GM12878 (cell line): Measurements from ENCODE around the gene TCF20. TPM values are rescaled to one million over a fixed set of nuclear protein-coding genes. Genes with fewer than 3 reads are reported as not detected.

Experiments
- ATAC-seq: fragments of 200-7000 bp; cut with Tn5 transposase; 3 replicates; pipeline ENCODE4 v1.9.1; 2020; ENCODE audit warnings: mild to moderate bottlenecking, moderate library complexity
- BruUV-seq: library from RNA; stranded (reverse); fragments of 400-500 nt; replicated peaks from 2 replicates; lab custom pipeline; 2021; lab: Mats Ljungman, UMichigan
- CTCF ChIA-PET: fragments of 300-600 bp; sonication (Branson Sonifier 250); formaldehyde crosslinking; extraction: SDS; loops from one replicate; lab custom pipeline; 2021; ENCODE audit warnings: inconsistent platforms; lab: Yijun Ruan, JAX
- POLR2A ChIA-PET: fragments of 350-600 bp; formaldehyde crosslinking; extraction: SDS; loops from one replicate; lab custom pipeline; 2021; ENCODE audit warnings: inconsistent platforms; lab: Charles Lee
- RAD21 ChIA-PET: fragments of 300-600 bp; sonication (Branson Sonifier 250); formaldehyde crosslinking; loops from one replicate; lab custom pipeline; 2023; ENCODE audit warnings: antibody characterized with exemption; ENCODE audit not compliant: unreplicated experiment; lab: Charles Lee
- SMC1A ChIA-PET: fragments of 300-600 bp; sonication (Branson Sonifier 250); formaldehyde crosslinking; loops from one replicate; lab custom pipeline; 2023; ENCODE audit not compliant: unreplicated experiment, uncharacterized antibody; lab: Charles Lee
- DNase-seq: peaks from one replicate; pipeline ENCODE4 v3.0.0-alpha.2; 2011; ENCODE audit warnings: low read depth, low spot score
- FAIRE-seq: peaks from 3 replicates; lab custom pipeline; 2011; peaks lifted over from hg19 to GRCh38; lab: Jason Lieb, UNC
- H2AFZ ChIP-seq: 2 replicates; pipeline ENCODE4 v1.6.0; 2011; ENCODE audit warnings: low read depth, low read length, control low read depth; ENCODE audit not compliant: control insufficient read depth
- H3K27ac ChIP-seq: 2 replicates; pipeline ENCODE4 v1.5.1; 2011; ENCODE audit warnings: control low read depth; ENCODE audit not compliant: control insufficient read depth, insufficient read depth
- H3K27me3 ChIP-seq, 2 experiments: replicated peaks in 1 of 2; 2 replicates each; pipeline versions ENCODE4 v1.6.0 to v1.6.1; 2011; ENCODE audit warnings: low read length in 1 of 2; ENCODE audit not compliant: control insufficient read depth in 2 of 2, insufficient read depth in 2 of 2
- H3K36me3 ChIP-seq, 2 experiments: 2 replicates each; pipeline ENCODE4 v1.5.1; 2011; ENCODE audit warnings: low read length in 1 of 2; ENCODE audit not compliant: control insufficient read depth in 2 of 2, insufficient read depth in 2 of 2
- H3K4me1 ChIP-seq: 2 replicates; pipeline ENCODE4 v1.6.1; 2011; ENCODE audit warnings: mild to moderate bottlenecking, low read length, moderate library complexity, mixed read lengths; ENCODE audit not compliant: control insufficient read depth, insufficient read depth
- H3K4me2 ChIP-seq: 2 replicates; pipeline ENCODE4 v1.6.0; 2011; ENCODE audit warnings: control low read depth; ENCODE audit not compliant: control insufficient read depth, insufficient read depth
- H3K4me3 ChIP-seq: fragments of 200-600 bp; sonication (generic); 2 replicates; pipeline ENCODE4 v1.5.1; 2016
- H3K79me2 ChIP-seq: 2 replicates; pipeline ENCODE4 v1.6.0; 2011; ENCODE audit warnings: low read length; ENCODE audit not compliant: control insufficient read depth, insufficient read depth
- H3K9ac ChIP-seq: 2 replicates; pipeline ENCODE4 v1.8.0; 2011; ENCODE audit warnings: low read length, control low read depth, mixed read lengths; ENCODE audit not compliant: control insufficient read depth, insufficient read depth
- H3K9me3 ChIP-seq: replicated peaks from 3 replicates; pipeline ENCODE4 v1.5.1; 2011; ENCODE audit warnings: mild to moderate bottlenecking, low read length; ENCODE audit not compliant: control insufficient read depth, insufficient read depth
- H4K20me1 ChIP-seq: 2 replicates; pipeline ENCODE4 v1.6.0; 2011; ENCODE audit not compliant: control insufficient read depth, insufficient read depth
- KAT2A ChIP-seq: conservative IDR thresholded peaks from 2 replicates; pipeline ENCODE4 v1.6.1; 2011; ENCODE audit warnings: low read depth, low read length; ENCODE audit not compliant: control insufficient read depth
- REST ChIP-seq: IDR thresholded peaks from 2 replicates; pipeline ENCODE4 v1.6.1; 2012; ENCODE audit warnings: mild to moderate bottlenecking, low read depth, low read length
- WGBS: methylation state at CpG from one replicate; pipeline ENCODE4 v1.1.6; 2016; ENCODE audit warnings: low lambda C conversion rate; ENCODE audit not compliant: insufficient replicate concordance, insufficient coverage; ENCODE audit errors: missing lambda C conversion rate; 5-methylcytosine and 5-hydroxymethylcytosine counted together
- in situ Hi-C: fragments of 300-500 bp; cut with MboI; formaldehyde crosslinking; loops from 9 replicates; pipeline ENCODE4 v1.14.3; 2018; ENCODE audit warnings: mixed read lengths
- intact Hi-C: fragments of 100-400 bp; cut with micrococcal nuclease; formaldehyde crosslinking; loops from one replicate; pipeline ENCODE4 v1.14.2; 2022; ENCODE audit not compliant: unreplicated experiment
- polyA plus RNA-seq, 11 experiments: library from polyadenylated mRNA; depleted of rRNA in 4 of 11; unstranded in 6 of 11; stranded (reverse) in 5 of 11; fragments of >200 nt; fragmentation: Nextera tagmentation in 4 of 11; fragmentation: Illumina TruSeq in 1 of 11; extraction: Ambion mirVana in 4 of 11; extraction: Trizol in 1 of 11; gene quantifications; 1 replicate in 1 of 11; 2 replicates in 10 of 11; pipeline versions ENCODE4 v1.2.1 to v1.2.3, GENCODE V29; 2011 to 2016; ENCODE audit warnings: inconsistent platforms in 2 of 11, missing spikeins in 2 of 11, low read depth in 1 of 11
- total RNA-seq, 4 experiments: library from RNA; depleted of rRNA in 3 of 4; stranded (reverse); fragments of >200 nt in 3 of 4; fragmentation: Illumina TruSeq in 1 of 4; extraction: Trizol in 1 of 4; gene quantifications; 2 replicates each; pipeline versions ENCODE4 v1.2.1 to v1.2.3, GENCODE V29; 2013 to 2021

Gene TCF20
- total and polyA plus RNA-seq, 10 of the 15 experiments (the other 5 are each of a cell fraction or from before 2014, with no cell fraction given) = 0.64 to 52.9 (median 22.6) TPM

GRCh38 chr22:42273855-42274451 is 3.5 kb upstream of the TCF20 start:
- Histone ChIP-seq H4K20me1 (no peaks in the 10 kb centered on the region), H3K9ac (no peak overlapping the region), H3K36me3 (no peaks in the 10 kb centered on the region), H3K4me3 (no peak overlapping the region), H3K27me3 (no peaks in the 10 kb centered on the region), H3K4me2 (no peak overlapping the region), H3K9me3 (no peaks in the 10 kb centered on the region), H3K27ac (no peak overlapping the region), H3K79me2 (peaks cover 12% of the 10 kb centered on the region), H2AFZ (no peak overlapping the region), H3K4me1 (peaks cover 18% of the 10 kb centered on the region)
- intact Hi-C loops = no loop called here
- no TSS peak for BruUV-seq
- ChIA-PET SMC1A (no interaction called here), RAD21 (interaction anchor here (0.8 kb wide), 1 partner anchor 97 kb away, joined by 3 read pairs; no protein-coding TSS in a partner anchor), CTCF (no interaction called here), POLR2A (interaction anchor here (0.6 kb wide), 1 partner anchor 103 kb away, joined by 6 read pairs; no protein-coding TSS in a partner anchor)
- FAIRE-seq (no peak), DNase-seq (no peak), ATAC-seq (no peak)
- WGBS = 84% methylated on average over 13 of the region's 13 CpGs
- in situ Hi-C loops = no loop called here
- TF ChIP-seq KAT2A = no peak
- no peak for TF ChIP-seq REST
